A549 (cell line): ENCODE results near the gene MAGI2. TPM values are rescaled to one million over a fixed set of nuclear protein-coding genes. Genes with fewer than 3 reads are reported as not detected.

Source experiments
- ATAC-seq, 2 experiments: fragments of 200-7000 bp in 1 of 2; fragments of >200 bp in 1 of 2; cut with Nextera tagmentation in 1 of 2; cut with Tn5 transposase in 1 of 2; 3 replicates each; pipeline versions ENCODE4 v1.8.0 to v1.9.1; 2018 to 2020; ENCODE audit warnings: mild to moderate bottlenecking in 1 of 2, moderate library complexity in 1 of 2
- CTCF ChIA-PET: fragments of 300-600 bp; sonication (Branson Sonifier 250); formaldehyde crosslinking; extraction: SDS; loops from one replicate; lab custom pipeline; 2021; ENCODE audit warnings: antibody characterized with exemption, inconsistent platforms; lab: Yijun Ruan, JAX
- POLR2A ChIA-PET: fragments of 350-600 bp; formaldehyde crosslinking; extraction: SDS; loops from one replicate; lab custom pipeline; 2021; ENCODE audit warnings: antibody characterized with exemption, inconsistent platforms; lab: Yijun Ruan, JAX
- DNase-seq, 2 experiments: peaks; one replicate each; pipeline versions ENCODE4 v3.0.0 to v3.0.0-alpha.2; 2011 to 2016; ENCODE audit warnings: low read depth in 1 of 2, low spot score in 1 of 2
- FAIRE-seq: peaks from 2 replicates; lab custom pipeline; 2011; peaks lifted over from hg19 to GRCh38; lab: Jason Lieb, UNC
- H3K27ac ChIP-seq, 2 experiments: fragments of >200 bp; sonication (Bioruptor Twin); formaldehyde crosslinking; 3 replicates each; pipeline ENCODE4 v1.5.1; 2016 to 2017
- H3K4me1 ChIP-seq: fragments of >200 bp; sonication (Bioruptor Twin); formaldehyde crosslinking; 3 replicates; pipeline ENCODE4 v1.6.1; 2016
- H3K4me2 ChIP-seq: fragments of >200 bp; sonication (Bioruptor Twin); formaldehyde crosslinking; 3 replicates; pipeline ENCODE4 v1.6.1; 2016
- H3K4me3 ChIP-seq: fragments of >200 bp; sonication (Bioruptor Twin); formaldehyde crosslinking; 3 replicates; pipeline ENCODE4 v1.5.1; 2016
- H3K9me3 ChIP-seq: fragments of >200 bp; sonication (Bioruptor Twin); formaldehyde crosslinking; 3 replicates; pipeline ENCODE4 v1.6.1; 2016
- CTCF ChIP-seq: fragments of >200 bp; sonication (Bioruptor Twin); formaldehyde crosslinking; IDR thresholded peaks from 3 replicates; pipeline ENCODE4 v1.5.1; 2016
- GATA3 ChIP-seq: IDR thresholded peaks from 2 replicates; pipeline ENCODE4 v1.6.1; 2012; ENCODE audit warnings: borderline replicate concordance
- HOXB5 ChIP-seq: fragments of 250-450 bp; sonication (Bioruptor Pico); IDR thresholded peaks from 2 replicates; pipeline ENCODE4 v1.5.0; 2020; ENCODE audit warnings: mild to moderate bottlenecking, moderate library complexity
- JUNB ChIP-seq: fragments of >200 bp; sonication (Bioruptor Twin); formaldehyde crosslinking; IDR thresholded peaks from 2 replicates; pipeline ENCODE4 v1.6.1; 2016
- KDM5A ChIP-seq: fragments of 200-600 bp; sonication (generic); IDR thresholded peaks from 2 replicates; pipeline ENCODE4 v1.6.1; 2016; ENCODE audit warnings: antibody characterized with exemption, mild to moderate bottlenecking
- MAZ ChIP-seq: fragments of 150-350 bp; IDR thresholded peaks from 2 replicates; pipeline ENCODE4 v1.6.1; 2014; ENCODE audit warnings: antibody characterized with exemption, low read depth, low read length, borderline replicate concordance
- MYC ChIP-seq: IDR thresholded peaks from 2 replicates; pipeline ENCODE4 v1.6.1; 2012; ENCODE audit warnings: mild to moderate bottlenecking, inconsistent platforms, low read length, improper control_type of control experiment, borderline replicate concordance
- PHF8 ChIP-seq: fragments of 200-600 bp; sonication (generic); IDR thresholded peaks from 2 replicates; pipeline ENCODE4 v1.6.1; 2016; ENCODE audit warnings: low read depth, mild to moderate bottlenecking, antibody characterized with exemption, moderate library complexity, borderline replicate concordance
- RAD21 ChIP-seq, 2 experiments: fragments of >200 bp in 1 of 2; sonication (Bioruptor Twin) in 1 of 2; formaldehyde crosslinking in 1 of 2; IDR thresholded peaks in 1 of 2; conservative IDR thresholded peaks in 1 of 2; 2 replicates in 1 of 2; 3 replicates in 1 of 2; pipeline ENCODE4 v1.6.1; 2012 to 2018; ENCODE audit warnings: inconsistent platforms in 1 of 2
- RARB ChIP-seq: fragments of 250-450 bp; sonication (Bioruptor Pico); IDR thresholded peaks from 2 replicates; pipeline ENCODE4 v1.8.0; 2021; ENCODE audit warnings: mild to moderate bottlenecking, moderate library complexity
- RNF2 ChIP-seq: fragments of 200-600 bp; sonication (generic); IDR thresholded peaks from 2 replicates; pipeline ENCODE4 v1.6.1; 2016; ENCODE audit warnings: low read depth, mild to moderate bottlenecking, antibody characterized with exemption, moderate library complexity, borderline replicate concordance
- TFCP2L1 ChIP-seq: fragments of 250-450 bp; sonication (Bioruptor Pico); IDR thresholded peaks from 2 replicates; pipeline ENCODE4 v1.5.0; 2021; ENCODE audit warnings: mild to moderate bottlenecking
- TP53 ChIP-seq: fragments of 250-450 bp; sonication (Bioruptor Pico); IDR thresholded peaks from 2 replicates; pipeline ENCODE4 v1.5.0; 2021; ENCODE audit warnings: mild to moderate bottlenecking, moderate library complexity
- USF2 ChIP-seq: fragments of 450-650 bp; IDR thresholded peaks from 2 replicates; pipeline ENCODE4 v1.6.1; 2014; ENCODE audit warnings: antibody characterized with exemption
- ZC3H11A ChIP-seq: fragments of 450-650 bp; IDR thresholded peaks from 2 replicates; pipeline ENCODE4 v1.6.1; 2014; ENCODE audit warnings: antibody characterized with exemption, mild to moderate bottlenecking
- ZNF302 ChIP-seq: fragments of 250-450 bp; sonication (Bioruptor Pico); IDR thresholded peaks from 2 replicates; pipeline ENCODE4 v1.9.0; 2021; ENCODE audit warnings: inconsistent platforms, mild to moderate bottlenecking, moderate library complexity
- WGBS: methylation state at CpG from one replicate; pipeline ENCODE4 v1.1.6; 2017; ENCODE audit errors: missing lambda C conversion rate; 5-methylcytosine and 5-hydroxymethylcytosine counted together
- polyA plus RNA-seq, 4 experiments: library from polyadenylated mRNA; depleted of rRNA in 3 of 4; stranded (reverse); fragments of >200 nt; fragmentation: RNase III in 1 of 4; extraction: RNeasy Plus Mini Kit Qiagen cat#74134 plus additional on column Dnase treatment in 1 of 4; gene quantifications; 2 replicates in 3 of 4; 3 replicates in 1 of 4; pipeline ENCODE4 v1.2.3, GENCODE V29; 2011 to 2017
- TF ChIP-seq, protein P1 (sequence below): IDR thresholded peaks from 2 replicates; pipeline ENCODE4 v1.6.1; 2012; ENCODE audit warnings: low read depth, borderline replicate concordance
- TF ChIP-seq, protein P2 (sequence below): fragments of 250-450 bp; sonication (Bioruptor Pico); IDR thresholded peaks from 2 replicates; pipeline ENCODE4 v1.5.0; 2021; ENCODE audit warnings: mild to moderate bottlenecking, moderate library complexity, borderline replicate concordance

The MAGI2 gene
- polyA plus RNA-seq, 2 of the 4 experiments (the other 2 are of a cell fraction), result 0.48 to 0.81 TPM

GRCh38 chr7:78601728-78602127, 851.7 kb downstream of the MAGI2 start:
- no peak for FAIRE-seq
- H3K4me3 ChIP-seq, result no peak overlapping the region
- ATAC-seq, result no peak
- no peak overlapping the region for H3K27ac ChIP-seq
- ChIA-PET POLR2A (no interaction called here), CTCF (no interaction called here)
- DNase-seq, result no peak
- no peaks in the 10 kb centered on the region for H3K9me3 ChIP-seq
- 3% methylated on average over 2 of the region's 2 CpGs for WGBS
- no peaks in the 10 kb centered on the region for H3K4me1 ChIP-seq
- TF ChIP-seq ZC3H11A (no peak), RNF2 (no peak), RAD21 (conservative IDR thresholded peaks at IDR 0.05 in 1 of 2, IDR thresholded peaks at IDR 0.05 in 1 of 2) (no peak), HOXB5 (CRISPR knock-in tag) (no peak), RARB (CRISPR knock-in tag) (no peak), PHF8 (no peak), KDM5A (no peak)
- TF ChIP-seq, protein P1, sequence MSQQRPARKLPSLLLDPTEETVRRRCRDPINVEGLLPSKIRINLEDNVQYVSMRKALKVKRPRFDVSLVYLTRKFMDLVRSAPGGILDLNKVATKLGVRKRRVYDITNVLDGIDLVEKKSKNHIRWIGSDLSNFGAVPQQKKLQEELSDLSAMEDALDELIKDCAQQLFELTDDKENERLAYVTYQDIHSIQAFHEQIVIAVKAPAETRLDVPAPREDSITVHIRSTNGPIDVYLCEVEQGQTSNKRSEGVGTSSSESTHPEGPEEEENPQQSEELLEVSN, result no peak
- TF ChIP-seq, protein P2, sequence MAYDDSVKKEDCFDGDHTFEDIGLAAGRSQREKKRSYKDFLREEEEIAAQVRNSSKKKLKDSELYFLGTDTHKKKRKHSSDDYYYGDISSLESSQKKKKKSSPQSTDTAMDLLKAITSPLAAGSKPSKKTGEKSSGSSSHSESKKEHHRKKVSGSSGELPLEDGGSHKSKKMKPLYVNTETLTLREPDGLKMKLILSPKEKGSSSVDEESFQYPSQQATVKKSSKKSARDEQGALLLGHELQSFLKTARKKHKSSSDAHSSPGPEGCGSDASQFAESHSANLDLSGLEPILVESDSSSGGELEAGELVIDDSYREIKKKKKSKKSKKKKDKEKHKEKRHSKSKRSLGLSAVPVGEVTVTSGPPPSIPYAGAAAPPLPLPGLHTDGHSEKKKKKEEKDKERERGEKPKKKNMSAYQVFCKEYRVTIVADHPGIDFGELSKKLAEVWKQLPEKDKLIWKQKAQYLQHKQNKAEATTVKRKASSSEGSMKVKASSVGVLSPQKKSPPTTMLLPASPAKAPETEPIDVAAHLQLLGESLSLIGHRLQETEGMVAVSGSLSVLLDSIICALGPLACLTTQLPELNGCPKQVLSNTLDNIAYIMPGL (CRISPR knock-in tag), result no peak
- TF ChIP-seq, all 56 proteins: peak for 0
- no peak overlapping the region for H3K4me2 ChIP-seq

DNA sequence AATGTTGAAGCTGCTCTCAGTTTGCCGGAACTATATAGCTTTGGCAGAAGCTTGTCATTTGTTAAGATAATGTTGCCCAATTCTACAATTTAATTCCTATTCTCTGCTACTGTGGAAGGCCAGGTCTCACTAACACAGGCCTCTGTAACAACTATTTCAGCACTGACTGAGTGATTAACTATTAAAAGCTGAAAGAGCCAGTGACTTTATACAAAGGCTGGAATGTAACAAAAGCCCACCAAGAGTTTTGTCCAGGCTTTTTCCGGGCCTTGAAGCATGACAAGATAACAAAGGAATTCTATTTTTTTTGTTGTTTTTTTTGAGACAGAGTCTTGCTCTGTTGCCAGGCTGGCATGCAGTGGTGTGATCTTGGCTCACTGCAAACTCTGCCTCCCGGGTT, 859.3 kb downstream of the MAGI2 start:
- CTCF ChIA-PET, result no interaction called here
- H3K4me1 ChIP-seq, result no peaks in the 10 kb centered on the region
- H3K4me3 ChIP-seq, result no peak overlapping the region
- ATAC-seq (no peak), DNase-seq (no peak), FAIRE-seq (no peak)
- no peak overlapping the region for H3K4me2 ChIP-seq
- no peaks in the 10 kb centered on the region for H3K9me3 ChIP-seq
- no peak overlapping the region for H3K27ac ChIP-seq
- WGBS, result 40% methylated on average over 3 of the region's 3 CpGs
- POLR2A ChIA-PET, result no interaction called here
- no peak for TF ChIP-seq TP53 (CRISPR knock-in tag)
- TF ChIP-seq, all 56 proteins: peak for 0

- TF ChIP-seq RAD21 (conservative IDR thresholded peaks at IDR 0.05 in 1 of 2, IDR thresholded peaks at IDR 0.05 in 1 of 2) (no peak), CTCF (no peak), ZNF302 (no peak), TFCP2L1 (CRISPR knock-in tag) (no peak), MYC (no peak), MAZ (no peak), RARB (CRISPR knock-in tag) (no peak), USF2 (no peak), KDM5A (no peak), GATA3 (no peak), JUNB (no peak)
- FAIRE-seq, result no peak
- Histone ChIP-seq H3K4me1 (no peaks in the 10 kb centered on the region), H3K4me2 (no peak overlapping the region), H3K9me3 (no peaks in the 10 kb centered on the region), H3K27ac (no peak overlapping the region), H3K4me3 (no peak overlapping the region)
- ChIA-PET CTCF (interaction anchor here (0.6 kb wide), 1 partner anchor 11 kb away, joined by 3 read pairs; no protein-coding TSS in a partner anchor), POLR2A (no interaction called here)
- 35% methylated on average over 1 of the region's 1 CpG for WGBS
- no peak for ATAC-seq
- no peak for DNase-seq
These were observed 865.1 kb downstream of the MAGI2 start for GRCh38 chr7:78588393-78588792.
